Panc1 (cell line): ENCODE measurements around the gene PEPD. TPM values are rescaled to one million over a fixed set of nuclear protein-coding genes. Genes with fewer than 3 reads are reported as not detected.

Experiments used
- ATAC-seq: fragments of 200-7000 bp; cut with Tn5 transposase; 2 replicates; pipeline ENCODE4 v1.9.1; 2020; ENCODE audit warnings: mild to moderate bottlenecking, moderate library complexity
- BruUV-seq: library from RNA; stranded (reverse); fragments of 400-500 nt; replicated peaks from 2 replicates; lab custom pipeline; 2021; lab: Mats Ljungman, UMichigan
- CTCF ChIA-PET: fragments of 300-600 bp; sonication (Branson Sonifier 250); formaldehyde crosslinking; loops from one replicate; lab custom pipeline; 2022; ENCODE audit warnings: antibody characterized with exemption; lab: Charles Lee
- POLR2A ChIA-PET: fragments of 300-600 bp; sonication (Branson Sonifier 250); formaldehyde crosslinking; loops from one replicate; lab custom pipeline; 2022; ENCODE audit warnings: antibody characterized with exemption; lab: Charles Lee
- DNase-seq: peaks from one replicate; pipeline ENCODE4 v3.0.0-alpha.2; 2010; ENCODE audit warnings: low read depth, low spot score
- H3K27ac ChIP-seq: 2 replicates; pipeline ENCODE4 v1.5.1; 2011; ENCODE audit warnings: mild to moderate bottlenecking, low read length, inconsistent platforms
- H3K27me3 ChIP-seq: fragments of 200-500 bp; sonication (Bioruptor generic); 2 replicates; pipeline ENCODE4 v1.6.0; 2014; ENCODE audit warnings: low read length, inconsistent platforms; ENCODE audit not compliant: control insufficient read depth, insufficient read depth
- H3K36me3 ChIP-seq: fragments of 200-500 bp; sonication (Bioruptor generic); 2 replicates; pipeline ENCODE4 v1.5.1; 2014; ENCODE audit warnings: inconsistent platforms, mild to moderate bottlenecking, low read length, moderate library complexity; ENCODE audit not compliant: control insufficient read depth, insufficient read depth
- H3K4me1 ChIP-seq: 2 replicates; pipeline ENCODE4 v1.5.1; 2011; ENCODE audit warnings: inconsistent platforms, mild to moderate bottlenecking, low read length, moderate library complexity; ENCODE audit not compliant: control insufficient read depth, insufficient read depth
- H3K4me3 ChIP-seq, 2 experiments: 2 replicates each; pipeline ENCODE4 v1.5.1; 2011 to 2012; ENCODE audit warnings: low read depth in 2 of 2, low read length in 2 of 2, mild to moderate bottlenecking in 2 of 2, inconsistent platforms in 1 of 2, moderate library complexity in 1 of 2
- H3K9me3 ChIP-seq: fragments of 200-500 bp; sonication (Bioruptor generic); 2 replicates; pipeline ENCODE4 v1.5.1; 2014; ENCODE audit warnings: low read depth, mild to moderate bottlenecking, inconsistent platforms, low read length, moderate library complexity; ENCODE audit not compliant: control insufficient read depth, insufficient read depth
- CTCF ChIP-seq: fragments of 450-650 bp; IDR thresholded peaks from 2 replicates; pipeline ENCODE4 v1.5.1; 2017; ENCODE audit warnings: mild to moderate bottlenecking
- POLR2AphosphoS5 ChIP-seq: IDR thresholded peaks from 2 replicates; pipeline ENCODE4 v1.6.1; 2012; ENCODE audit warnings: mild to moderate bottlenecking, low read depth, low read length, moderate library complexity
- REST ChIP-seq, 2 experiments: IDR thresholded peaks; 2 replicates each; pipeline ENCODE4 v1.6.1; 2011 to 2012; ENCODE audit warnings: low read depth in 2 of 2, control low read depth in 1 of 2, low read length in 1 of 2, mild to moderate bottlenecking in 1 of 2, moderate library complexity in 1 of 2; ENCODE audit not compliant: insufficient read depth in 1 of 2
- SIN3A ChIP-seq: IDR thresholded peaks from 2 replicates; pipeline ENCODE4 v1.6.1; 2012; ENCODE audit warnings: low read depth, mild to moderate bottlenecking, low read length, moderate library complexity, borderline replicate concordance; ENCODE audit not compliant: insufficient read depth
- TCF7L2 ChIP-seq: IDR thresholded peaks from 2 replicates; pipeline ENCODE4 v1.6.1; 2011; ENCODE audit warnings: mild to moderate bottlenecking, low read depth, low read length, inconsistent platforms
- in situ Hi-C: cut with HindIII; loops from 2 replicates; pipeline ENCODE4 v1.10.0; 2016; ENCODE audit warnings: low sequenced_read_pairs, low pct_unique_long_range_greater_than_20kb
- intact Hi-C: fragments of 100-400 bp; cut with micrococcal nuclease; formaldehyde crosslinking; loops from one replicate; pipeline ENCODE4 v1.10.0; 2022; ENCODE audit not compliant: unreplicated experiment
- total RNA-seq: library from RNA; stranded (reverse); gene quantifications from one replicate; pipeline ENCODE4 v1.2.1, GENCODE V29; 2021; ENCODE audit not compliant: unreplicated experiment

Gene PEPD
- total RNA-seq, 1 experiment from 2014 or later, result 102 TPM

GRCh38 chr19:33345163-33345562 lies 176.4 kb downstream of the PEPD start:
- intact Hi-C loops, result no loop called here
- POLR2A ChIA-PET, result no interaction called here
- peaks cover 31% of the 10 kb centered on the region; the same call in 1 of the 2 replicates for H3K27me3 ChIP-seq

GRCh38 chr19:33344573-33344925 lies 177.0 kb downstream of the PEPD start:
- Histone ChIP-seq H3K4me3 (no peak overlapping the region), H3K4me1 (no peaks in the 10 kb centered on the region), H3K27ac (no peak overlapping the region), H3K36me3 (no peaks in the 10 kb centered on the region), H3K9me3 (no peaks in the 10 kb centered on the region), H3K27me3 (peaks cover 31% of the 10 kb centered on the region; the same call in 1 of the 2 replicates)
- DNase-seq, result no peak
- in situ Hi-C loops, result loop anchor here (10.0 kb wide), 1 partner anchor 50 kb away; no protein-coding TSS in a partner anchor
- ATAC-seq, result no peak
- BruUV-seq, result no TSS peak
- no peak for TF ChIP-seq POLR2AphosphoS5
- TF ChIP-seq CTCF, result no peak
- TF ChIP-seq TCF7L2, result no peak
- no peak for TF ChIP-seq SIN3A
- TF ChIP-seq REST (IDR thresholded peaks at IDR 0.05; ENCODE audit: insufficient read depth in 1 of 2, low read depth in 2 of 2, low read length in 1 of 2), result no peak
- intact Hi-C loops, result no loop called here
- CTCF ChIA-PET, result interaction anchor here (0.6 kb wide), 1 partner anchor 106 kb away, joined by 5 read pairs; no protein-coding TSS in a partner anchor
- POLR2A ChIA-PET, result no interaction called here

More at GRCh38 chr19:33345163-33345562, 176.4 kb downstream of the PEPD start:
- ATAC-seq, result no peak
- no peak for DNase-seq
- no peak overlapping the region for H3K27ac ChIP-seq
- CTCF ChIA-PET, result no interaction called here
- no peaks in the 10 kb centered on the region for H3K36me3 ChIP-seq
- no peaks in the 10 kb centered on the region for H3K9me3 ChIP-seq
- in situ Hi-C loops, result loop anchor here (10.0 kb wide), 1 partner anchor 50 kb away; no protein-coding TSS in a partner anchor
- H3K4me1 ChIP-seq, result no peaks in the 10 kb centered on the region
- TF ChIP-seq SIN3A (no peak), CTCF (no peak), TCF7L2 (no peak), POLR2AphosphoS5 (no peak), REST (IDR thresholded peaks at IDR 0.05; ENCODE audit: insufficient read depth in 1 of 2, low read depth in 2 of 2, low read length in 1 of 2) (no peak)
- H3K4me3 ChIP-seq, result no peak overlapping the region
- no TSS peak for BruUV-seq
